HEK293 (cell line): ENCODE measurements around the gene KTN1.

Source experiments
- GFI1B ChIP-seq: fragments of 450-650 bp; formaldehyde crosslinking; IDR thresholded peaks from 2 replicates; pipeline ENCODE4 v1.5.1; 2016; ENCODE audit warnings: missing biosample characterization, missing genetic modification characterization
- IKZF3 ChIP-seq: fragments of 450-650 bp; IDR thresholded peaks from 2 replicates; pipeline ENCODE4 v1.5.0; 2018; ENCODE audit warnings: missing biosample characterization, mild to moderate bottlenecking, missing genetic modification characterization, moderate library complexity
- OSR2 ChIP-seq: fragments of 450-650 bp; formaldehyde crosslinking; IDR thresholded peaks from 2 replicates; pipeline ENCODE4 v1.5.1; 2016; ENCODE audit warnings: missing biosample characterization, missing genetic modification characterization
- OVOL3 ChIP-seq: fragments of 450-650 bp; formaldehyde crosslinking; IDR thresholded peaks from 2 replicates; pipeline ENCODE4 v1.5.1; 2016; ENCODE audit warnings: missing biosample characterization, missing genetic modification characterization
- PRDM1 ChIP-seq: fragments of 450-650 bp; formaldehyde crosslinking; IDR thresholded peaks from 2 replicates; pipeline ENCODE4; 2016; ENCODE audit warnings: missing biosample characterization, missing genetic modification characterization
- REPIN1 ChIP-seq: fragments of 450-650 bp; formaldehyde crosslinking; IDR thresholded peaks from 2 replicates; pipeline ENCODE4 v1.5.1; 2017; ENCODE audit warnings: missing biosample characterization, missing genetic modification characterization, low read depth
- SCRT1 ChIP-seq: fragments of 450-650 bp; formaldehyde crosslinking; IDR thresholded peaks from 2 replicates; pipeline ENCODE4 v1.5.1; 2016; ENCODE audit warnings: missing biosample characterization, missing genetic modification characterization, borderline replicate concordance
- SP7 ChIP-seq: fragments of 450-650 bp; formaldehyde crosslinking; IDR thresholded peaks from 2 replicates; pipeline ENCODE4 v1.5.1; 2016; ENCODE audit warnings: missing biosample characterization, missing genetic modification characterization
- ZBTB20 ChIP-seq: fragments of 450-650 bp; formaldehyde crosslinking; IDR thresholded peaks from 2 replicates; pipeline ENCODE4 v1.5.1; 2016; ENCODE audit warnings: missing biosample characterization, missing genetic modification characterization
- ZNF777 ChIP-seq: fragments of 450-650 bp; formaldehyde crosslinking; IDR thresholded peaks from 2 replicates; pipeline ENCODE4 v1.5.1; 2017; ENCODE audit warnings: missing biosample characterization, missing genetic modification characterization, borderline replicate concordance
- ZNF843 ChIP-seq: fragments of 450-650 bp; formaldehyde crosslinking; IDR thresholded peaks from 2 replicates; pipeline ENCODE4 v1.5.1; 2016; ENCODE audit warnings: missing biosample characterization, missing genetic modification characterization
- ZXDB ChIP-seq: fragments of 450-650 bp; formaldehyde crosslinking; IDR thresholded peaks from 2 replicates; pipeline ENCODE4 v1.5.1; 2016; ENCODE audit warnings: missing biosample characterization, missing genetic modification characterization
- TF ChIP-seq, protein P1 (sequence below): fragments of 450-650 bp; formaldehyde crosslinking; IDR thresholded peaks from 2 replicates; pipeline ENCODE4 v1.5.1; 2016; ENCODE audit warnings: missing biosample characterization, missing genetic modification characterization
- TF ChIP-seq, protein P2 (sequence below): IDR thresholded peaks from 2 replicates; pipeline ENCODE4 v1.6.1; 2011; ENCODE audit warnings: mild to moderate bottlenecking, low read depth, low read length, borderline replicate concordance
- TF ChIP-seq, protein P3 (sequence below): fragments of 450-650 bp; formaldehyde crosslinking; IDR thresholded peaks from 2 replicates; pipeline ENCODE4 v1.5.1; 2016; ENCODE audit warnings: missing biosample characterization, missing genetic modification characterization
- TF ChIP-seq, protein P4 (sequence below): fragments of 450-650 bp; formaldehyde crosslinking; IDR thresholded peaks from 2 replicates; pipeline ENCODE4 v1.5.1; 2016; ENCODE audit warnings: missing biosample characterization, missing genetic modification characterization
- TF ChIP-seq, protein P5 (sequence below): fragments of 450-650 bp; formaldehyde crosslinking; IDR thresholded peaks from 2 replicates; pipeline ENCODE4 v1.5.1; 2016; ENCODE audit warnings: missing biosample characterization, missing genetic modification characterization
- TF ChIP-seq, protein P6 (sequence below): fragments of 450-650 bp; formaldehyde crosslinking; IDR thresholded peaks from 2 replicates; pipeline ENCODE4 v1.5.1; 2016; ENCODE audit warnings: missing biosample characterization, missing genetic modification characterization
- TF ChIP-seq, protein P7 (sequence below): fragments of 450-650 bp; formaldehyde crosslinking; IDR thresholded peaks from 2 replicates; pipeline ENCODE4 v1.5.1; 2017; ENCODE audit warnings: missing biosample characterization, missing genetic modification characterization

KTN1 gene

DNA sequence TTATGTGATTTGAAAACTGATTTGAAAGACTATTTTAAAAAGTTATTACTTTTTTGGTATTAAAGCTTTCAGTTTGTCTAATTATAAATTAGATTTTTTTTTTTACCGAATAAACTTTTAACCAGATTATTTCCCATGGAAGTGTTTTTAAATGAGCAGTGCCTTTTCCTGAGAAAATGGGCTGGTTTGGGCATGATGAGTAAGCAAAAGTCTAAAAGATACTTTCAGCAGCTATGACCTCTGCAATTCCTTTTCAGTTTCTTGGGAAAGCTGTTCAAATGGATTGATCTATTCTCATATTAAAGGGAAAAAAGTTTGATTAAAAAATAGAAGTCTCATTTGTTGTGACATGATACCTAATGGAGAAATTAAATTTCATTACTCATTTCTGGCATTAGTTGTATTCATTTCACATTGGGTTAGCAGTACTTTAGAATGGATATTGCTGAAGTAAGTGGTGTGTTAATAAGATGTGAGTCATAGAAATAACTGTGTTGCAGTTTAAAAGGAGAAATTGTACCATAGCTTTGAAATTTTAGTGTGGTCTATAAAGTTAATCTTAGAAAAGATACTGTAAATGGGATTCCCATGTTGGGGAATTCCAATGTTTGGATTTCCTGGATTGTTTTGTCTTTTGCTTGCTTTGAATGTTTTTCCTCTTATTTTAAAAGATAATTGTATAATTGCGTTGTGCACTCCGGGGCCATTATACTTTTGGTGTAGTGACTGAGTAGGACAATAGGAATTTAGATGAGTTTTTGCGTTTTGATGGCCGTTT is 21.0 kb downstream of the KTN1 start (continued):
- TF ChIP-seq PRDM1 (tag by site-specific recombination) (no peak), ZNF843 (tag by site-specific recombination) (no peak), REPIN1 (no peak), SCRT1 (tag by site-specific recombination) (no peak), SP7 (tag by site-specific recombination) (peak; percentile 42; the same call in 1 of the 2 replicates), IKZF3 (tag by site-specific recombination) (no peak), OVOL3 (tag by site-specific recombination) (0 out of 2 replicates have a peak, but pooled peaks have one; percentile 55), ZBTB20 (tag by site-specific recombination) (no peak), ZXDB (peak; percentile 34; the same call in 1 of the 2 replicates), GFI1B (tag by site-specific recombination) (peak; percentile 21; the same call in 1 of the 2 replicates), ZNF777 (no peak), OSR2 (tag by site-specific recombination) (peak; percentile 27; the same call in 1 of the 2 replicates)
- TF ChIP-seq, protein P1, sequence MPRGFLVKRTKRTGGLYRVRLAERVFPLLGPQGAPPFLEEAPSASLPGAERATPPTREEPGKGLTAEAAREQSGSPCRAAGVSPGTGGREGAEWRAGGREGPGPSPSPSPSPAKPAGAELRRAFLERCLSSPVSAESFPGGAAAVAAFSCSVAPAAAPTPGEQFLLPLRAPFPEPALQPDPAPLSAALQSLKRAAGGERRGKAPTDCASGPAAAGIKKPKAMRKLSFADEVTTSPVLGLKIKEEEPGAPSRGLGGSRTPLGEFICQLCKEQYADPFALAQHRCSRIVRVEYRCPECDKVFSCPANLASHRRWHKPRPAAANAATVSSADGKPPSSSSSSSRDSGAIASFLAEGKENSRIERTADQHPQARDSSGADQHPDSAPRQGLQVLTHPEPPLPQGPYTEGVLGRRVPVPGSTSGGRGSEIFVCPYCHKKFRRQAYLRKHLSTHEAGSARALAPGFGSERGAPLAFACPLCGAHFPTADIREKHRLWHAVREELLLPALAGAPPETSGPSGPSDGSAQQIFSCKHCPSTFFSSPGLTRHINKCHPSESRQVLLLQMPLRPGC (tag by site-specific recombination), result peak; percentile 71
- TF ChIP-seq, protein P2, sequence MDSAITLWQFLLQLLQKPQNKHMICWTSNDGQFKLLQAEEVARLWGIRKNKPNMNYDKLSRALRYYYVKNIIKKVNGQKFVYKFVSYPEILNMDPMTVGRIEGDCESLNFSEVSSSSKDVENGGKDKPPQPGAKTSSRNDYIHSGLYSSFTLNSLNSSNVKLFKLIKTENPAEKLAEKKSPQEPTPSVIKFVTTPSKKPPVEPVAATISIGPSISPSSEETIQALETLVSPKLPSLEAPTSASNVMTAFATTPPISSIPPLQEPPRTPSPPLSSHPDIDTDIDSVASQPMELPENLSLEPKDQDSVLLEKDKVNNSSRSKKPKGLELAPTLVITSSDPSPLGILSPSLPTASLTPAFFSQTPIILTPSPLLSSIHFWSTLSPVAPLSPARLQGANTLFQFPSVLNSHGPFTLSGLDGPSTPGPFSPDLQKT, result no peak
- TF ChIP-seq, protein P3, sequence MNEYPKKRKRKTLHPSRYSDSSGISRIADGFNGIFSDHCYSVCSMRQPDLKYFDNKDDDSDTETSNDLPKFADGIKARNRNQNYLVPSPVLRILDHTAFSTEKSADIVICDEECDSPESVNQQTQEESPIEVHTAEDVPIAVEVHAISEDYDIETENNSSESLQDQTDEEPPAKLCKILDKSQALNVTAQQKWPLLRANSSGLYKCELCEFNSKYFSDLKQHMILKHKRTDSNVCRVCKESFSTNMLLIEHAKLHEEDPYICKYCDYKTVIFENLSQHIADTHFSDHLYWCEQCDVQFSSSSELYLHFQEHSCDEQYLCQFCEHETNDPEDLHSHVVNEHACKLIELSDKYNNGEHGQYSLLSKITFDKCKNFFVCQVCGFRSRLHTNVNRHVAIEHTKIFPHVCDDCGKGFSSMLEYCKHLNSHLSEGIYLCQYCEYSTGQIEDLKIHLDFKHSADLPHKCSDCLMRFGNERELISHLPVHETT (tag by site-specific recombination), result no peak
- TF ChIP-seq, protein P4, sequence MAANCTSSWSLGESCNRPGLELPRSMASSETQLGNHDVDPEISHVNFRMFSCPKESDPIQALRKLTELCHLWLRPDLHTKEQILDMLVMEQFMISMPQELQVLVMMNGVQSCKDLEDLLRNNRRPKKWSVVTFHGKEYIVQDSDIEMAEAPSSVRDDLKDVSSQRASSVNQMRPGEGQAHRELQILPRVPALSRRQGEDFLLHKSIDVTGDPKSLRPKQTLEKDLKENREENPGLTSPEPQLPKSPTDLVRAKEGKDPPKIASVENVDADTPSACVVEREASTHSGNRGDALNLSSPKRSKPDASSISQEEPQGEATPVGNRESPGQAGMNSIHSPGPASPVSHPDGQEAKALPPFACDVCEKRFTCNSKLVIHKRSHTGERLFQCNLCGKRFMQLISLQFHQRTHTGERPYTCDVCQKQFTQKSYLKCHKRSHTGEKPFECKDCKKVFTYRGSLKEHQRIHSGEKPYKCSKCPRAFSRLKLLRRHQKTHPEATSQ (tag by site-specific recombination), result no peak
- TF ChIP-seq, protein P5, sequence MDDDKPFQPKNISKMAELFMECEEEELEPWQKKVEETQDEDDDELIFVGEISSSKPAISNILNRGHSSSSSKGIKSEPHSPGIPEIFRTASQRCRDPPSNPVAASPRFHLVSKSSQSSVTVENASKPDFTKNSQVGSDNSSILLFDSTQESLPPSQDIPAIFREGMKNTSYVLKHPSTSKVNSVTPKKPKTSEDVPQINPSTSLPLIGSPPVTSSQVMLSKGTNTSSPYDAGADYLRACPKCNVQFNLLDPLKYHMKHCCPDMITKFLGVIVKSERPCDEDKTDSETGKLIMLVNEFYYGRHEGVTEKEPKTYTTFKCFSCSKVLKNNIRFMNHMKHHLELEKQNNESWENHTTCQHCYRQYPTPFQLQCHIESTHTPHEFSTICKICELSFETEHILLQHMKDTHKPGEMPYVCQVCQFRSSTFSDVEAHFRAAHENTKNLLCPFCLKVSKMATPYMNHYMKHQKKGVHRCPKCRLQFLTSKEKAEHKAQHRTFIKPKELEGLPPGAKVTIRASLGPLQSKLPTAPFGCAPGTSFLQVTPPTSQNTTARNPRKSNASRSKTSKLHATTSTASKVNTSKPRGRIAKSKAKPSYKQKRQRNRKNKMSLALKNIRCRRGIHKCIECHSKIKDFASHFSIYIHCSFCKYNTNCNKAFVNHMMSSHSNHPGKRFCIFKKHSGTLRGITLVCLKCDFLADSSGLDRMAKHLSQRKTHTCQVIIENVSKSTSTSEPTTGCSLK (tag by site-specific recombination), result no peak
- TF ChIP-seq, protein P6, sequence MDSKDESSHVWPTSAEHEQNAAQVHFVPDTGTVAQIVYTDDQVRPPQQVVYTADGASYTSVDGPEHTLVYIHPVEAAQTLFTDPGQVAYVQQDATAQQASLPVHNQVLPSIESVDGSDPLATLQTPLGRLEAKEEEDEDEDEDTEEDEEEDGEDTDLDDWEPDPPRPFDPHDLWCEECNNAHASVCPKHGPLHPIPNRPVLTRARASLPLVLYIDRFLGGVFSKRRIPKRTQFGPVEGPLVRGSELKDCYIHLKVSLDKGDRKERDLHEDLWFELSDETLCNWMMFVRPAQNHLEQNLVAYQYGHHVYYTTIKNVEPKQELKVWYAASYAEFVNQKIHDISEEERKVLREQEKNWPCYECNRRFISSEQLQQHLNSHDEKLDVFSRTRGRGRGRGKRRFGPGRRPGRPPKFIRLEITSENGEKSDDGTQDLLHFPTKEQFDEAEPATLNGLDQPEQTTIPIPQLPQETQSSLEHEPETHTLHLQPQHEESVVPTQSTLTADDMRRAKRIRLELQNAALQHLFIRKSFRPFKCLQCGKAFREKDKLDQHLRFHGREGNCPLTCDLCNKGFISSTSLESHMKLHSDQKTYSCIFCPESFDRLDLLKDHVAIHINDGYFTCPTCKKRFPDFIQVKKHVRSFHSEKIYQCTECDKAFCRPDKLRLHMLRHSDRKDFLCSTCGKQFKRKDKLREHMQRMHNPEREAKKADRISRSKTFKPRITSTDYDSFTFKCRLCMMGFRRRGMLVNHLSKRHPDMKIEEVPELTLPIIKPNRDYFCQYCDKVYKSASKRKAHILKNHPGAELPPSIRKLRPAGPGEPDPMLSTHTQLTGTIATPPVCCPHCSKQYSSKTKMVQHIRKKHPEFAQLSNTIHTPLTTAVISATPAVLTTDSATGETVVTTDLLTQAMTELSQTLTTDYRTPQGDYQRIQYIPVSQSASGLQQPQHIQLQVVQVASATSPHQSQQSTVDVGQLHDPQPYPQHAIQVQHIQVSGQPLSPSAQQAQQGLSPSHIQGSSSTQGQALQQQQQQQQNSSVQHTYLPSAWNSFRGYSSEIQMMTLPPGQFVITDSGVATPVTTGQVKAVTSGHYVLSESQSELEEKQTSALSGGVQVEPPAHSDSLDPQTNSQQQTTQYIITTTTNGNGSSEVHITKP, result peak; percentile 12; the same call in 1 of the 2 replicates
- TF ChIP-seq, protein P7, sequence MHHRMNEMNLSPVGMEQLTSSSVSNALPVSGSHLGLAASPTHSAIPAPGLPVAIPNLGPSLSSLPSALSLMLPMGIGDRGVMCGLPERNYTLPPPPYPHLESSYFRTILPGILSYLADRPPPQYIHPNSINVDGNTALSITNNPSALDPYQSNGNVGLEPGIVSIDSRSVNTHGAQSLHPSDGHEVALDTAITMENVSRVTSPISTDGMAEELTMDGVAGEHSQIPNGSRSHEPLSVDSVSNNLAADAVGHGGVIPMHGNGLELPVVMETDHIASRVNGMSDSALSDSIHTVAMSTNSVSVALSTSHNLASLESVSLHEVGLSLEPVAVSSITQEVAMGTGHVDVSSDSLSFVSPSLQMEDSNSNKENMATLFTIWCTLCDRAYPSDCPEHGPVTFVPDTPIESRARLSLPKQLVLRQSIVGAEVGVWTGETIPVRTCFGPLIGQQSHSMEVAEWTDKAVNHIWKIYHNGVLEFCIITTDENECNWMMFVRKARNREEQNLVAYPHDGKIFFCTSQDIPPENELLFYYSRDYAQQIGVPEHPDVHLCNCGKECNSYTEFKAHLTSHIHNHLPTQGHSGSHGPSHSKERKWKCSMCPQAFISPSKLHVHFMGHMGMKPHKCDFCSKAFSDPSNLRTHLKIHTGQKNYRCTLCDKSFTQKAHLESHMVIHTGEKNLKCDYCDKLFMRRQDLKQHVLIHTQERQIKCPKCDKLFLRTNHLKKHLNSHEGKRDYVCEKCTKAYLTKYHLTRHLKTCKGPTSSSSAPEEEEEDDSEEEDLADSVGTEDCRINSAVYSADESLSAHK (tag by site-specific recombination), result no peak
